ENCODE measurements around the gene AXIN2. TPM values are rescaled to one million over a fixed set of nuclear protein-coding genes. Genes with fewer than 3 reads are reported as not detected.

Gene AXIN2
- total RNA-seq, 1 donor from 2014 or later = 0.27 TPM

- intact Hi-C loops (cut with micrococcal nuclease) = no loop called here
- ChIA-PET CTCF (no interaction called here), POLR2A (no interaction called here)
- ATAC-seq (ENCODE audit: low read depth) (no peak), DNase-seq (no peak)
- no peak overlapping the region for H3K27ac Mint-ChIP-seq
- no peaks in the 10 kb centered on the region for H3K36me3 Mint-ChIP-seq (ENCODE audit: low read depth)
- no peaks in the 10 kb centered on the region for H3K27me3 Mint-ChIP-seq
- TF ChIP-seq CTCF (IDR thresholded peaks at IDR 0.05) = no peak
- no peaks in the 10 kb centered on the region for H3K9me3 Mint-ChIP-seq
- H3K4me1 Mint-ChIP-seq = no peaks in the 10 kb centered on the region
- H3K4me3 Mint-ChIP-seq = no peak overlapping the region
These were observed 37.4 kb downstream of the AXIN2 start for GRCh38 chr17:65523853-65524664.

- no peak for DNase-seq
- H3K4me3 Mint-ChIP-seq = no peak overlapping the region
- TF ChIP-seq CTCF (IDR thresholded peaks at IDR 0.05) = no peak
- H3K36me3 Mint-ChIP-seq (ENCODE audit: low read depth) = no peaks in the 10 kb centered on the region
- ATAC-seq (ENCODE audit: low read depth) = no peak
- H3K9me3 Mint-ChIP-seq = no peaks in the 10 kb centered on the region
- intact Hi-C loops (cut with micrococcal nuclease) = no loop called here
- POLR2A ChIA-PET = no interaction called here
- no peaks in the 10 kb centered on the region for H3K4me1 Mint-ChIP-seq
- H3K27me3 Mint-ChIP-seq = no peaks in the 10 kb centered on the region
- CTCF ChIA-PET = no interaction called here
- no peak overlapping the region for H3K27ac Mint-ChIP-seq
These were observed 38.0 kb downstream of the AXIN2 start for GRCh38 chr17:65523411-65523810.

GRCh38 chr17:65522751-65523404, 38.6 kb downstream of the AXIN2 start:
- ChIA-PET POLR2A (no interaction called here), CTCF (no interaction called here)
- TF ChIP-seq CTCF (IDR thresholded peaks at IDR 0.05) = no peak
- peaks cover 1% of the 10 kb centered on the region for H3K9me3 Mint-ChIP-seq
- no peaks in the 10 kb centered on the region for H3K36me3 Mint-ChIP-seq (ENCODE audit: low read depth)
- DNase-seq (no peak), ATAC-seq (ENCODE audit: low read depth) (no peak)
- H3K27me3 Mint-ChIP-seq = peaks cover 1% of the 10 kb centered on the region
- no peak overlapping the region for H3K4me3 Mint-ChIP-seq
- no peaks in the 10 kb centered on the region for H3K4me1 Mint-ChIP-seq
- H3K27ac Mint-ChIP-seq = no peak overlapping the region
- intact Hi-C loops (cut with micrococcal nuclease) = no loop called here

- Mint-ChIP-seq H3K4me1 (no peaks in the 10 kb centered on the region), H3K27ac (no peak overlapping the region), H3K9me3 (peaks cover 3% of the 10 kb centered on the region), H3K27me3 (peaks cover 8% of the 10 kb centered on the region), H3K36me3 (ENCODE audit: low read depth) (no peaks in the 10 kb centered on the region), H3K4me3 (no peak overlapping the region)
- intact Hi-C loops (cut with micrococcal nuclease) = no loop called here
- no peak for ATAC-seq (ENCODE audit: low read depth)
- no peak for TF ChIP-seq CTCF (IDR thresholded peaks at IDR 0.05)
- ChIA-PET POLR2A (no interaction called here), CTCF (no interaction called here)
- no peak for DNase-seq
These were observed 42.0 kb downstream of the AXIN2 start for GRCh38 chr17:65519462-65519861.

- H3K4me3 Mint-ChIP-seq = no peak overlapping the region
- peaks cover 10% of the 10 kb centered on the region for H3K27me3 Mint-ChIP-seq
- DNase-seq (no peak), ATAC-seq (ENCODE audit: low read depth) (no peak)
- no peak overlapping the region for H3K27ac Mint-ChIP-seq
- ChIA-PET CTCF (no interaction called here), POLR2A (no interaction called here)
- H3K9me3 Mint-ChIP-seq = peaks cover 3% of the 10 kb centered on the region
- H3K36me3 Mint-ChIP-seq (ENCODE audit: low read depth) = no peaks in the 10 kb centered on the region
- intact Hi-C loops (cut with micrococcal nuclease) = no loop called here
- no peaks in the 10 kb centered on the region for H3K4me1 Mint-ChIP-seq
- TF ChIP-seq CTCF (IDR thresholded peaks at IDR 0.05) = no peak
These were observed 43.2 kb downstream of the AXIN2 start for GRCh38 chr17:65518256-65518655.
